HepG2 (cell line): ENCODE results near the gene COPB2. TPM values are rescaled to one million over a fixed set of nuclear protein-coding genes. Genes with fewer than 3 reads are reported as not detected.

Source experiments
- ARID4A ChIP-seq: sonication (generic); formaldehyde crosslinking; IDR thresholded peaks from 2 replicates; pipeline ENCODE4 v1.5.0; 2020; ENCODE audit warnings: mild to moderate bottlenecking, missing genetic modification reagents, borderline replicate concordance
- DBP ChIP-seq: sonication (generic); formaldehyde crosslinking; IDR thresholded peaks from 2 replicates; pipeline ENCODE4 v1.4.0; 2020; ENCODE audit warnings: missing genetic modification reagents; ENCODE audit errors: not compliant biosample characterization
- GABPB1 ChIP-seq: IDR thresholded peaks from 2 replicates; pipeline ENCODE4 v1.6.1; 2016; ENCODE audit warnings: mild to moderate bottlenecking, missing genetic modification reagents, moderate library complexity, missing compliant biosample characterization
- HES4 ChIP-seq: sonication (generic); formaldehyde crosslinking; IDR thresholded peaks from 2 replicates; pipeline ENCODE4 v1.9.0; 2021; ENCODE audit warnings: mild to moderate bottlenecking, missing genetic modification reagents, borderline replicate concordance
- MED8 ChIP-seq: sonication (generic); formaldehyde crosslinking; IDR thresholded peaks from 2 replicates; pipeline ENCODE4 v1.8.1; 2023; ENCODE audit warnings: mild to moderate bottlenecking, missing genetic modification reagents; ENCODE audit not compliant: insufficient replicate concordance
- PAWR ChIP-seq: sonication (generic); formaldehyde crosslinking; IDR thresholded peaks from 2 replicates; pipeline ENCODE4 v1.4.0; 2020; ENCODE audit warnings: missing genetic modification reagents, mild to moderate bottlenecking, borderline replicate concordance
- PCBP2 ChIP-seq: fragments of 200-400 bp; formaldehyde crosslinking; optimal IDR thresholded peaks from 2 replicates; pipeline ENCODE3; 2018; ENCODE audit warnings: low read length, low read depth; ENCODE audit not compliant: poor library complexity, severe bottlenecking
- RFX3 ChIP-seq: IDR thresholded peaks from 2 replicates; pipeline ENCODE4 v1.6.1; 2016; ENCODE audit warnings: missing biosample characterization, missing genetic modification reagents
- SKI ChIP-seq: fragments of 450-650 bp; IDR thresholded peaks from one replicate; pipeline ENCODE4 v1.6.1; 2018; ENCODE audit warnings: mild to moderate bottlenecking; ENCODE audit not compliant: partially characterized antibody
- TBL1XR1 ChIP-seq: fragments of 150-350 bp; IDR thresholded peaks from 2 replicates; pipeline ENCODE4 v1.6.1; 2014; ENCODE audit warnings: borderline replicate concordance, low read length; ENCODE audit not compliant: partially characterized antibody
- XRCC5 ChIP-seq: fragments of 200-400 bp; formaldehyde crosslinking; optimal IDR thresholded peaks from 2 replicates; pipeline ENCODE3; 2017; ENCODE audit warnings: mild to moderate bottlenecking, low read length
- ZBTB38 ChIP-seq: sonication (generic); formaldehyde crosslinking; IDR thresholded peaks from 2 replicates; pipeline ENCODE4 v1.5.1; 2020; ENCODE audit warnings: mild to moderate bottlenecking, missing genetic modification reagents
- ZFY ChIP-seq: sonication (generic); formaldehyde crosslinking; IDR thresholded peaks from 2 replicates; pipeline ENCODE4 v1.4.0; 2020; ENCODE audit warnings: missing genetic modification reagents
- ZIK1 ChIP-seq: sonication (generic); formaldehyde crosslinking; IDR thresholded peaks from 2 replicates; pipeline ENCODE4 v1.5.0; 2020; ENCODE audit warnings: mild to moderate bottlenecking, low read depth, missing genetic modification reagents, borderline replicate concordance
- ZMAT3 ChIP-seq: sonication (generic); formaldehyde crosslinking; conservative IDR thresholded peaks from 2 replicates; pipeline ENCODE4 v1.7.0; 2021; ENCODE audit warnings: missing genetic modification reagents
- ZNF512B ChIP-seq: sonication (generic); formaldehyde crosslinking; IDR thresholded peaks from 2 replicates; pipeline ENCODE4 v1.5.1; 2020; ENCODE audit warnings: missing genetic modification reagents, mild to moderate bottlenecking, borderline replicate concordance
- ZNF691 ChIP-seq: sonication (generic); formaldehyde crosslinking; IDR thresholded peaks from 2 replicates; pipeline ENCODE4 v1.4.0; 2020; ENCODE audit warnings: missing genetic modification reagents, low read depth, mild to moderate bottlenecking, borderline replicate concordance
- ZNF737 ChIP-seq: sonication (generic); formaldehyde crosslinking; IDR thresholded peaks from 2 replicates; pipeline ENCODE4 v1.5.0; 2020; ENCODE audit warnings: missing genetic modification reagents, mild to moderate bottlenecking, borderline replicate concordance
- ZSCAN9 ChIP-seq: IDR thresholded peaks from 2 replicates; pipeline ENCODE4 v1.6.1; 2016; ENCODE audit warnings: borderline replicate concordance
- polyA plus RNA-seq, 8 experiments: library from polyadenylated mRNA; depleted of rRNA in 3 of 8; stranded (reverse) in 7 of 8; unstranded in 1 of 8; fragments of >200 nt; fragmentation: Illumina TruSeq in 4 of 8; extraction: Trizol in 4 of 8; gene quantifications; 2 replicates each; pipeline versions ENCODE4 v1.2.1 to v1.2.3, GENCODE V29; 2011 to 2016; ENCODE audit warnings: low read depth in 4 of 8, missing spikeins in 1 of 8, mixed read lengths in 1 of 8; ENCODE audit not compliant: insufficient read depth in 1 of 8
- total RNA-seq, 5 experiments: library from RNA; depleted of rRNA; stranded (reverse); fragments of >200 nt; fragmentation: Illumina TruSeq; extraction: Trizol; gene quantifications; 2 replicates each; pipeline ENCODE4 v1.2.3, GENCODE V29; 2016; ENCODE audit warnings: low read depth in 1 of 5

COPB2 gene
- total and polyA plus RNA-seq, 2 of the 13 experiments (the other 11 are each of a cell fraction or from before 2014, with no cell fraction given): 83.3 to 217 TPM

- TF ChIP-seq ARID4A (peak; percentile 66; the same call in 1 of the 2 replicates), ZBTB38 (CRISPR knock-in tag) (no peak; the same call in 1 of the 2 replicates), ZSCAN9 (CRISPR knock-in tag) (no peak; the same call in 1 of the 2 replicates), ZNF691 (CRISPR knock-in tag) (peak; percentile 90; the same call in 1 of the 2 replicates), MED8 (CRISPR knock-in tag) (peak; percentile 56), ZIK1 (CRISPR knock-in tag) (no peak), ZFY (CRISPR knock-in tag) (peak; percentile 68), DBP (CRISPR knock-in tag) (no peak), HES4 (CRISPR knock-in tag) (no peak; the same call in 1 of the 2 replicates), PCBP2 (no peak), ZNF737 (CRISPR knock-in tag) (peak; percentile 51; the same call in 1 of the 2 replicates), GABPB1 (CRISPR knock-in tag) (peak; percentile 96), SKI (no peak), XRCC5 (peak; percentile 79), RFX3 (no peak), TBL1XR1 (no peak), PAWR (no peak), ZMAT3 (peak; percentile 47; the same call in 1 of the 2 replicates), ZNF512B (CRISPR knock-in tag) (no peak)
Measured at GRCh38 chr3:139343895-139344856, 45.3 kb downstream of the COPB2 start, which contains the start of gene MRPS22 (continued).
